ENCODE results near the gene ARAP3.

The ARAP3 gene

GRCh38 chr5:141668601-141669265 lies 13.3 kb downstream of the ARAP3 start:
- DNase-seq (ENCODE audit: low read depth), result no peak

- no peak for DNase-seq (ENCODE audit: low read depth)
These were observed 15.8 kb downstream of the ARAP3 start for GRCh38 chr5:141665995-141666940.

GRCh38 chr5:141664733-141665461 lies 17.1 kb downstream of the ARAP3 start:
- peak; percentile 40 for DNase-seq (ENCODE audit: low read depth)

- no peak for DNase-seq (ENCODE audit: low read depth)
These were observed 18.5 kb downstream of the ARAP3 start for GRCh38 chr5:141663506-141663905.

- DNase-seq (ENCODE audit: low read depth), result no peak
These were observed 20.0 kb downstream of the ARAP3 start for GRCh38 chr5:141662028-141662427.

- DNase-seq (ENCODE audit: low read depth), result peak; percentile 44
These were observed 24.0 kb downstream of the ARAP3 start for GRCh38 chr5:141657937-141658545.

- DNase-seq (ENCODE audit: low read depth), result no peak
These were observed 24.6 kb downstream of the ARAP3 start for GRCh38 chr5:141657404-141657803.

- no peak for DNase-seq (ENCODE audit: low read depth)
These were observed 25.6 kb downstream of the ARAP3 start for GRCh38 chr5:141656396-141656795.

- DNase-seq (ENCODE audit: low read depth), result no peak
These were observed 27.0 kb downstream of the ARAP3 start for GRCh38 chr5:141655020-141655419.

- peak; percentile 67 for DNase-seq (ENCODE audit: low read depth)
These were observed 27.7 kb downstream of the ARAP3 start for GRCh38 chr5:141654298-141654697.

- no peak for DNase-seq (ENCODE audit: low read depth)
These were observed 30.3 kb downstream of the ARAP3 start for GRCh38 chr5:141651728-141652105.

GRCh38 chr5:141650851-141651727 lies 30.9 kb downstream of the ARAP3 start, which contains the start of gene FCHSD1:
Gene FCHSD1, minus strand, starts transcription at chr5:141651418. Its CDS starts 50 bp downstream, at chr5:141651368.
- peak; percentile 53 for DNase-seq (ENCODE audit: low read depth)

GRCh38 chr5:141649972-141650371 lies 32.1 kb downstream of the ARAP3 start:
- no peak for DNase-seq (ENCODE audit: low read depth)

- no peak for DNase-seq (ENCODE audit: low read depth)
These were observed 32.9 kb downstream of the ARAP3 start for GRCh38 chr5:141649056-141649688.

- DNase-seq (ENCODE audit: low read depth), result no peak
These were observed 34.2 kb downstream of the ARAP3 start for GRCh38 chr5:141647851-141648250.

GRCh38 chr5:141647242-141647641 lies 34.8 kb downstream of the ARAP3 start:
- no peak for DNase-seq (ENCODE audit: low read depth)

- DNase-seq (ENCODE audit: low read depth), result no peak
These were observed 36.0 kb downstream of the ARAP3 start for GRCh38 chr5:141646026-141646425.

- no peak for DNase-seq (ENCODE audit: low read depth)
These were observed 40.3 kb downstream of the ARAP3 start for GRCh38 chr5:141641634-141642267.

GRCh38 chr5:141640698-141641097 lies 41.3 kb downstream of the ARAP3 start:
- no peak for DNase-seq (ENCODE audit: low read depth)

- no peak for DNase-seq (ENCODE audit: low read depth)
These were observed 42.0 kb downstream of the ARAP3 start for GRCh38 chr5:141640051-141640415.
